GM10266 (cell line): Measurements from ENCODE around the gene AP1G1.

Source experiments
- DNase-seq: peaks from one replicate; pipeline ENCODE4 v3.0.0; 2012; ENCODE audit errors: extremely low spot score
- CTCF ChIP-seq: IDR thresholded peaks from 2 replicates; pipeline ENCODE4 v1.5.1; 2012; ENCODE audit warnings: mild to moderate bottlenecking, low read depth; ENCODE audit not compliant: control insufficient read depth, insufficient read depth; ENCODE audit errors: missing control alignments

Gene AP1G1

GRCh38 chr16:71754652-71755051 lies 54.0 kb downstream of the AP1G1 start:
- DNase-seq, result no peak
- no peak for TF ChIP-seq CTCF

GRCh38 chr16:71754108-71754507 lies 54.5 kb downstream of the AP1G1 start:
- no peak for DNase-seq
- no peak for TF ChIP-seq CTCF

DNA sequence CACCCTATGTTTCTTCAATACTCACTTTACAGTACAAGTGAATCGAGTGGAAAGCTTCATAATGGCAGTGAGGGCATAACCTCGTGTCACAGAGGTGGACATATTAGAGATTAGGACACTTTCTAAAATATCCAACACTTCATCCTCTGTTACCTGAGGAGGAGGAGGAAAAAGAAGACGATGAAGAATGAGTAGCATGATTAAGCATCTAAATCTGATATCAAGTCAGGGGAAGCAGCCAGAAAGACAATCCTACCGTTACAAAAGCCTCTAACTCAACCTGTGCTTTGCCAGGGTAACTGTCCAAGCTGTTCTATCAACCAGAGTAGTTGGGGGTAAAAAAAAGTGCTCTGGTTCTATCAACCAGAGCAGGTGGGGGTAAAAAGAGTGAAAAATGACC lies 60.4 kb downstream of the AP1G1 start:
- TF ChIP-seq CTCF, result no peak
- DNase-seq, result no peak

GRCh38 chr16:71746442-71747046 lies 62.1 kb downstream of the AP1G1 start:
- DNase-seq, result peak; percentile 49
- peak; percentile 55 for TF ChIP-seq CTCF

DNA sequence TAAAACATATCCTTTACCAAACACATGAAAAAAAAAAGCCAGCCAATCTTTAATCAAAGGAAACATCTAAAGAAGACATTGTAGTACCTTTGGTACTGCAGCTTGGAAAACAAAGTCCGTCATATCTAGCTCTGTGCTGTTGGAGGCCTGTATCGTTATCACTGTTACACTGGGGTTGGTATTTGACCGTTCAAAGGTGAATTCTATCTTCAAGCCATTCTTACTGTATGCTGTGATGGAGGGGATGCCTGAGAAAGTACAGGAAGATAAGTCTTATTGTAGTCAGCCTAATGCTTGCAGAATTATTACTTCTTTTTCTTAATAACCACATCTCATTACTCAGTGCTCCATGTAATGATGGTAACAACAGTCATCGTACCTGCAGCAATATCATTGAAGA lies 69.8 kb downstream of the AP1G1 start:
- TF ChIP-seq CTCF, result no peak
- DNase-seq, result no peak

DNA sequence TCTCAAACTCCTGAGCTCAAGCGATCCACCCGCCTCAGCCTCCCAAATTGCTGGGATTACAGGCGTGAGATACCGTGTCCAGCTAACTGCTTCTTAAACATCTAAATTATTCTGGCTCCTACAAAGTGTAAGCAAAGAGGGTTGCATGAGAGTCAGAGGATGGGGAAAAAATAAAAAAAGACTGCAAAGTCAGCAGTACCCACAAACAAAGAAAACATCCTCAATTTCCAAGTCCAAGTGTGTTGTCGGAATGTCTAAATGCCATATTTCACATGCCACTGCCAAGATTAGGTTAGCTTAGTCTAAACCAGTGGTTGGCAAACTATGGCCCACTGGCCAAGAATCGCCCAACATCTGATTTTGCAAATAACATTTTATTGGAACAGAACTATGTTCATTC lies 71.1 kb downstream of the AP1G1 start:
- DNase-seq, result no peak
- no peak for TF ChIP-seq CTCF

DNA sequence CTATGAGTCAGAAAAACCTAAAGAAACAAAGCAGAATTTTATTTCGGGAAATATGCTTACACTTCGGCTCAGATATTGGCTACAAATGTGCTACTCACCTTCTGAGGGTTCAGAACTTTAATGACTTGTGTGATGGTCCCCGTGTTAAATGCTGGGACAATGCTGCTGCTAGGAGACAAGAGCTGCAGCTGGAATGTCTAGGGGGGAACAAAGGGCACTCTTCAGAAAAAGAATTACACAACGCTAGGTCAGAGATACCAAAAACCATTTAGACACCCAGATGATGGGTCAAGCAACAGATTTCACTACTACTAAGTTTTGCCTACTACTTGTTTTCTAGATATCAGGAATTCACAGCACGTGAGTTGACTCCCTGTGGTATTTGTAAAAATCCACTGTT lies 74.1 kb downstream of the AP1G1 start:
- no peak for DNase-seq
- TF ChIP-seq CTCF, result no peak
